Endothelial cell of umbilical vein (primary cell): ENCODE measurements around the gene KLHL18.

ENCODE experiments used
- EZH2 ChIP-seq: IDR thresholded peaks from 2 replicates; pipeline ENCODE4 v1.6.1; 2012; ENCODE audit warnings: borderline replicate concordance, low read depth, mild to moderate bottlenecking, moderate library complexity, low read length, inconsistent platforms; ENCODE audit not compliant: severe bottlenecking
- MAX ChIP-seq: IDR thresholded peaks from 2 replicates; pipeline ENCODE4 v1.6.1; 2011; ENCODE audit not compliant: insufficient read depth, insufficient read length
- POLR2A ChIP-seq: IDR thresholded peaks from 2 replicates; pipeline ENCODE4 v1.6.1; 2012; ENCODE audit warnings: low read depth, mild to moderate bottlenecking, control low read depth, low read length
- TF ChIP-seq, protein P1 (sequence below), 2 donors: IDR thresholded peaks; 1 replicate in 1 of 2; 2 replicates in 1 of 2; pipeline ENCODE4 v1.5.1; 2011; ENCODE audit warnings: low read length in 2 of 2, mild to moderate bottlenecking in 2 of 2, moderate library complexity in 2 of 2, control low read depth in 1 of 2, inconsistent platforms in 1 of 2, low read depth in 1 of 2; ENCODE audit not compliant: insufficient read depth in 1 of 2; ENCODE audit errors: extremely low read depth in 1 of 2

DNA sequence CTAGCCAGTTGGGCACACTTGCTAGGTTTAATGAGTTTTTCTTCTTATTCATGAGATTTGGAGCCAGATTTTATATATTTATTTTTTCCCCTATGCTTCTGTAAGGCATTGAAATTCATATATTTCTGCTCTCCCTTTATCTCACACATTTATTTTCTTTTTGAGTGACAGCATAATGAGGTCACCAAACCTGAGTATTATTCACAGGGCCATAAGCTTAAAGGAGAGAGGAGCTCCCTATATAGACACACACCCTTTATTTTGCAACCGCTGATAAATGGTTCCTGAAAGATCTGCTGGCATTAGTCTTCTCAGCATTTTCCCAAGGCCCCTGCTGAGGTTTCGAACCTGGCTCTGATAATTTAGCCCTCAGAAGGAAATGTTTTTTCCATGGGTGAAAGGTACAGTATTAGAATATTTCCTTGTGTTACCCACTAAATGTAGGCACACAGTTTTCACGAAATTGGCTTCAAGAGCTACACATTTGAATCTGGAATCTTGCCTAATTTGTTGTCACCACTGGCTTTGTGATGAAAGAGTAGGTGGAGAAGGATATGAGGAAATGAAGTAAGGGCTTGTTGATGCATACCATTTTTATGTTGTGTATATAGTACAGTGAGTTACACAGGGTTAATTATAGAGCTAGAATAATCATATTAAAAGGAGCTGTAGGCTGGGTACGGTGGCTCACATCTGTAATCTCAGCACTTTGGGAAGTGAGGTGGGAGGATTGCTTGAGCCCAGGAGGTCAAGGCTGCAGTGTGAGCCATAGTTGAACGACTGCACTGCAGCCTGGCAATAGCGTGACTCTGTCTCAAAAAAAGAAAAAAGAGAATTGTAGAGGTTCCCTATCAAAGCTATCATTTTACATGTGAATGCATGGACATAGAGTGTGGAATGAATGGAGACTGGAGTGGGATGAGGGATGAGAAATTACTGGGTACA lies 6.5 kb downstream of the KLHL18 start:
- TF ChIP-seq EZH2 (no peak), POLR2A (no peak), MAX (no peak)
- TF ChIP-seq, protein P1, sequence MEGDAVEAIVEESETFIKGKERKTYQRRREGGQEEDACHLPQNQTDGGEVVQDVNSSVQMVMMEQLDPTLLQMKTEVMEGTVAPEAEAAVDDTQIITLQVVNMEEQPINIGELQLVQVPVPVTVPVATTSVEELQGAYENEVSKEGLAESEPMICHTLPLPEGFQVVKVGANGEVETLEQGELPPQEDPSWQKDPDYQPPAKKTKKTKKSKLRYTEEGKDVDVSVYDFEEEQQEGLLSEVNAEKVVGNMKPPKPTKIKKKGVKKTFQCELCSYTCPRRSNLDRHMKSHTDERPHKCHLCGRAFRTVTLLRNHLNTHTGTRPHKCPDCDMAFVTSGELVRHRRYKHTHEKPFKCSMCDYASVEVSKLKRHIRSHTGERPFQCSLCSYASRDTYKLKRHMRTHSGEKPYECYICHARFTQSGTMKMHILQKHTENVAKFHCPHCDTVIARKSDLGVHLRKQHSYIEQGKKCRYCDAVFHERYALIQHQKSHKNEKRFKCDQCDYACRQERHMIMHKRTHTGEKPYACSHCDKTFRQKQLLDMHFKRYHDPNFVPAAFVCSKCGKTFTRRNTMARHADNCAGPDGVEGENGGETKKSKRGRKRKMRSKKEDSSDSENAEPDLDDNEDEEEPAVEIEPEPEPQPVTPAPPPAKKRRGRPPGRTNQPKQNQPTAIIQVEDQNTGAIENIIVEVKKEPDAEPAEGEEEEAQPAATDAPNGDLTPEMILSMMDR (IDR thresholded peaks at IDR 0.05; ENCODE audit: extremely low read depth in 1 of 2, insufficient read depth in 1 of 2, low read depth in 1 of 2, low read length in 2 of 2) = no peak
